OCI-LY7 (cell line): ENCODE data around the gene TEX50. TPM values are rescaled to one million over a fixed set of nuclear protein-coding genes. Genes with fewer than 3 reads are reported as not detected.
"Not testable (repeated sequence)": the region's sequence is repeated elsewhere in the genome, so short reads cannot be mapped to it uniquely, and the experiment has no call there.

Experiments used
- BruUV-seq: library from RNA; stranded (reverse); fragments of 400-500 nt; replicated peaks from 2 replicates; lab custom pipeline; 2021; lab: Mats Ljungman, UMichigan
- CTCF ChIA-PET: fragments of 300-600 bp; sonication (Branson Sonifier 250); formaldehyde crosslinking; loops from one replicate; lab custom pipeline; 2022; ENCODE audit warnings: antibody characterized with exemption; ENCODE audit not compliant: unreplicated experiment; lab: Charles Lee
- POLR2A ChIA-PET: fragments of 300-600 bp; sonication (Branson Sonifier 250); formaldehyde crosslinking; loops from one replicate; lab custom pipeline; 2022; ENCODE audit warnings: antibody characterized with exemption; lab: Charles Lee
- DNase-seq: peaks from one replicate; pipeline ENCODE4 v3.0.0-alpha.2; 2015; ENCODE audit warnings: low spot score
- H2AFZ ChIP-seq: fragments of 200-600 bp; sonication (generic), shearing (Covaris generic); 2 replicates; pipeline ENCODE4 v1.6.1; 2014; ENCODE audit warnings: mild to moderate bottlenecking, antibody characterized with exemption, low read length, moderate library complexity
- H3K27ac ChIP-seq: fragments of 200-600 bp; sonication (generic); 2 replicates; pipeline ENCODE4 v1.5.1; 2014; ENCODE audit warnings: mixed run types, low read depth, mild to moderate bottlenecking, moderate library complexity, low read length, inconsistent platforms; ENCODE audit not compliant: poor library complexity, severe bottlenecking
- H3K36me3 ChIP-seq: fragments of 200-600 bp; sonication (generic); 2 replicates; pipeline ENCODE4 v1.6.1; 2014; ENCODE audit warnings: mild to moderate bottlenecking, antibody characterized with exemption, low read length, moderate library complexity, mixed read lengths; ENCODE audit not compliant: insufficient read depth
- H3K4me1 ChIP-seq: fragments of 200-600 bp; sonication (generic); 2 replicates; pipeline ENCODE4 v1.5.1; 2014; ENCODE audit warnings: mild to moderate bottlenecking, low read length; ENCODE audit not compliant: insufficient read depth, poor library complexity, severe bottlenecking
- H3K4me2 ChIP-seq: fragments of 200-600 bp; sonication (generic); 2 replicates; pipeline ENCODE4 v1.6.1; 2014; ENCODE audit warnings: mild to moderate bottlenecking, low read length
- H3K4me3 ChIP-seq: fragments of 200-600 bp; sonication (generic); 2 replicates; pipeline ENCODE4 v1.5.1; 2014; ENCODE audit warnings: mild to moderate bottlenecking, low read depth, low read length; ENCODE audit not compliant: poor library complexity, severe bottlenecking
- H3K79me2 ChIP-seq: fragments of 200-600 bp; sonication (generic); 2 replicates; pipeline ENCODE4 v1.6.1; 2016; ENCODE audit warnings: low read depth, mild to moderate bottlenecking, low read length, moderate library complexity, mixed read lengths; ENCODE audit not compliant: insufficient read depth
- H3K9me2 ChIP-seq: fragments of 200-600 bp; sonication (generic); 2 replicates; pipeline ENCODE4 v1.6.1; 2016; ENCODE audit warnings: mild to moderate bottlenecking, low read length, mixed read lengths; ENCODE audit not compliant: insufficient read depth
- H3K9me3 ChIP-seq: fragments of 200-600 bp; sonication (generic); 2 replicates; pipeline ENCODE4 v1.6.1; 2014; ENCODE audit warnings: mild to moderate bottlenecking, mixed run types, low read length, mixed read lengths
- H4K20me1 ChIP-seq: fragments of 200-600 bp; sonication (generic); 2 replicates; pipeline ENCODE4 v1.6.1; 2014; ENCODE audit warnings: mild to moderate bottlenecking, antibody characterized with exemption, low read length, moderate library complexity, mixed read lengths; ENCODE audit not compliant: insufficient read depth
- CTCF ChIP-seq: fragments of 200-600 bp; sonication (generic); conservative IDR thresholded peaks from 2 replicates; pipeline ENCODE4 v1.5.1; 2014; ENCODE audit warnings: mild to moderate bottlenecking, antibody characterized with exemption, low read length, moderate library complexity, mixed read lengths
- EZH2phosphoT487 ChIP-seq: fragments of 200-600 bp; sonication (generic); IDR thresholded peaks from 2 replicates; pipeline ENCODE4 v1.6.1; 2018; ENCODE audit warnings: low read depth, borderline replicate concordance, mild to moderate bottlenecking, mixed run types, antibody characterized with exemption, low read length, moderate library complexity, mixed read lengths
- intact Hi-C: fragments of 100-400 bp; cut with micrococcal nuclease; formaldehyde crosslinking; loops from one replicate; pipeline ENCODE4 v1.10.0; 2022; ENCODE audit not compliant: unreplicated experiment
- total RNA-seq, 2 experiments: library from RNA; depleted of rRNA in 1 of 2; stranded (reverse); fragments of >200 nt in 1 of 2; shearing (Covaris generic) in 1 of 2; gene quantifications; 2 replicates each; pipeline ENCODE4 v1.2.3, GENCODE V29; 2014 to 2022

Gene TEX50
- total RNA-seq, 2 experiments from 2014 or later: not detected

- H4K20me1 ChIP-seq: no peaks in the 10 kb centered on the region
- no peak overlapping the region for H2AFZ ChIP-seq
- TF ChIP-seq EZH2phosphoT487 (no peak), CTCF (no peak)
- H3K9me3 ChIP-seq: no peaks in the 10 kb centered on the region
- H3K4me1 ChIP-seq: no peaks in the 10 kb centered on the region
- CTCF ChIA-PET: no interaction called here
- no peak for DNase-seq
- no TSS peak for BruUV-seq
- no peak overlapping the region for H3K27ac ChIP-seq
- POLR2A ChIA-PET: interaction anchor here (1.1 kb wide), 1 partner anchor 30 kb away, joined by 4 read pairs; no protein-coding TSS in a partner anchor
- H3K79me2 ChIP-seq: no peaks in the 10 kb centered on the region
- intact Hi-C loops: no loop called here
- H3K36me3 ChIP-seq: no peaks in the 10 kb centered on the region
- no peaks in the 10 kb centered on the region for H3K9me2 ChIP-seq
- no peak overlapping the region for H3K4me2 ChIP-seq
- no peak overlapping the region for H3K4me3 ChIP-seq
These were observed 3.2 kb downstream of the TEX50 start for GRCh38 chr1:173638043-173639021.

GRCh38 chr1:173639102-173639501 is 4.0 kb downstream of the TEX50 start:
- Histone ChIP-seq H3K9me2 (no peaks in the 10 kb centered on the region), H4K20me1 (no peaks in the 10 kb centered on the region), H3K4me1 (no peaks in the 10 kb centered on the region), H3K79me2 (no peaks in the 10 kb centered on the region), H3K4me2 (no peak overlapping the region), H3K9me3 (no peaks in the 10 kb centered on the region), H3K4me3 (no peak overlapping the region), H3K36me3 (no peaks in the 10 kb centered on the region), H2AFZ (no peak overlapping the region), H3K27ac (no peak overlapping the region)
- intact Hi-C loops: no loop called here
- no TSS peak for BruUV-seq
- ChIA-PET CTCF (no interaction called here), POLR2A (interaction anchor here (1.1 kb wide), 1 partner anchor 29 kb away, joined by 4 read pairs; no protein-coding TSS in a partner anchor)
- DNase-seq: no peak
- TF ChIP-seq CTCF (no peak), EZH2phosphoT487 (no peak)

GRCh38 chr1:173642450-173643139 is 7.5 kb downstream of the TEX50 start:
- H4K20me1 ChIP-seq, CTCF ChIA-PET, H3K4me3 ChIP-seq, H3K9me2 ChIP-seq, H3K9me3 ChIP-seq, H3K4me2 ChIP-seq, H2AFZ ChIP-seq, H3K36me3 ChIP-seq, H3K79me2 ChIP-seq, BruUV-seq, H3K4me1 ChIP-seq, DNase-seq, intact Hi-C loops, H3K27ac ChIP-seq: not testable (repeated sequence)
- POLR2A ChIA-PET: interaction anchor here (0.7 kb wide), 1 partner anchor 15 kb away, joined by 6 read pairs; no protein-coding TSS in a partner anchor
